ENCODE results near the gene PIGK. TPM values are rescaled to one million over a fixed set of nuclear protein-coding genes. Genes with fewer than 3 reads are reported as not detected.
"Not testable (repeated sequence)": the region's sequence is repeated elsewhere in the genome, so short reads cannot be mapped to it uniquely, and the experiment has no call there.

The PIGK gene
- total RNA-seq, 2 experiments from 2014 or later: 15.4 to 16.6 TPM

DNA sequence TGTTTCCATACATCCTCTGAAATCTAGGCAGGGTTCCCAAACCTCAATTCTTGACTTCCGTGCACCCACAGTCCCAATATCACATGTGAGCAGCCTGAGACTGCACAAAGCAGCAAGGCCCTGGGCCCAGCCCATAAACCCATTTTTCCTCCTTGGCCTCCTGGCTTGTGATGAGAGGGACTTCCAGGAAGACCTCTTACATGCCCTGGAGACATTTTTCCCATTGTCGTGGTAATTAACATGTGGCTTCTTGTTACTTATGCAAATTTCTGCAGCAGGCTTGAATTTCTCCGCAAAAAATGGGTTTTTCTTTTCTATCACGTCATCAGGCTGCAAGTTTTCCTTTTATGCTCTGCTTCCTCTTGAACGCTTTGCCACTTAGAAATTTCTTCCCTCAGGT lies 3.3 kb upstream of the PIGK start:
- Mint-ChIP-seq H3K4me1 (ENCODE audit: low read depth) (peaks cover 18% of the 10 kb centered on the region), H3K27ac (no peak overlapping the region), H3K4me3 (no peak overlapping the region), H3K9me3 (no peaks in the 10 kb centered on the region), H3K36me3 (ENCODE audit: low read depth) (peaks cover 28% of the 10 kb centered on the region), H3K27me3 (no peaks in the 10 kb centered on the region)
- ChIA-PET POLR2A (no interaction called here), CTCF (no interaction called here)
- no peak for ATAC-seq
- intact Hi-C loops (cut with micrococcal nuclease): no loop called here
- no peak for DNase-seq
- TF ChIP-seq, protein P1, sequence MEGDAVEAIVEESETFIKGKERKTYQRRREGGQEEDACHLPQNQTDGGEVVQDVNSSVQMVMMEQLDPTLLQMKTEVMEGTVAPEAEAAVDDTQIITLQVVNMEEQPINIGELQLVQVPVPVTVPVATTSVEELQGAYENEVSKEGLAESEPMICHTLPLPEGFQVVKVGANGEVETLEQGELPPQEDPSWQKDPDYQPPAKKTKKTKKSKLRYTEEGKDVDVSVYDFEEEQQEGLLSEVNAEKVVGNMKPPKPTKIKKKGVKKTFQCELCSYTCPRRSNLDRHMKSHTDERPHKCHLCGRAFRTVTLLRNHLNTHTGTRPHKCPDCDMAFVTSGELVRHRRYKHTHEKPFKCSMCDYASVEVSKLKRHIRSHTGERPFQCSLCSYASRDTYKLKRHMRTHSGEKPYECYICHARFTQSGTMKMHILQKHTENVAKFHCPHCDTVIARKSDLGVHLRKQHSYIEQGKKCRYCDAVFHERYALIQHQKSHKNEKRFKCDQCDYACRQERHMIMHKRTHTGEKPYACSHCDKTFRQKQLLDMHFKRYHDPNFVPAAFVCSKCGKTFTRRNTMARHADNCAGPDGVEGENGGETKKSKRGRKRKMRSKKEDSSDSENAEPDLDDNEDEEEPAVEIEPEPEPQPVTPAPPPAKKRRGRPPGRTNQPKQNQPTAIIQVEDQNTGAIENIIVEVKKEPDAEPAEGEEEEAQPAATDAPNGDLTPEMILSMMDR (IDR thresholded peaks at IDR 0.05): no peak

DNA sequence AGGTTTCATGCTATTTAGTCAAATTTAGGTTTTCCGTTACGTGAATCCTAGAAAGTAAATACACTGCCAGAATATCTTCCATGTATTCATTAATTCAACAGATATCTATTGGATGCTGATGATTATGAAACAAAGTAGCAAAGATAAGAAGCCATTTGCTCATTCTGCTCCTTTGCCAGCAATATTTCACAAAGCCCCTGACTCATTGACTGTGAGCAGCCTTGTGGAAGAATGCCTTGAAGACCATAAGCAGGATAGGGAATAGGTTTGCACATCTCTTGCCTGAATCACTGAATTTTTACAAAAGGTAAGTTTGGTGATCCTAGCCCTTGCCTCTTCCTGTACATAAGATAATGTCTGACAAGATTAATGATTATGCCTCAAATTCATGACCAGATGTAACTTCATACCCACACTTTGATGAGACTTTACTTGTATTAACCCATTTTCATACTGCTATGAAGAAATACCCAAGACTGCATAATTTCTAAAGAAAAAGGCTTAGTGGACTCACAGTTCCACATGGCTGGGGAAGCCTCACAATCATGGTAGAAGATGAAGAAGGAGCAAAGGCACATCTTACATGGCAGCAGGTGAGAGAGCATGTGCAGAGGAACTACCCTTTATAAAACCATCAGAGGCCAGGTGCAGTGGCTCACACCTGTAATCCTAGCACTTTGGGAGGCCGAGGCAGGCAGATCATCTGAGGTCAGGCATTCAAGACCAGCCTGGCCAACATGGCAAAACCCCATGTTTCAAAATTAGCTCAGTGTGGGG lies 1.6 kb upstream of the PIGK start:
- peaks cover 28% of the 10 kb centered on the region for H3K36me3 Mint-ChIP-seq (ENCODE audit: low read depth)
- peak overlapping the region; percentile 61 for H3K4me3 Mint-ChIP-seq
- ChIA-PET POLR2A (interaction anchor here (0.8 kb wide), 1 partner anchor 263 kb away, joined by 3 read pairs; no protein-coding TSS in a partner anchor), CTCF (no interaction called here)
- H3K4me1 Mint-ChIP-seq (ENCODE audit: low read depth): peaks cover 28% of the 10 kb centered on the region
- TF ChIP-seq, protein P1 (IDR thresholded peaks at IDR 0.05): no peak
- intact Hi-C loops (cut with micrococcal nuclease): no loop called here
- H3K9me3 Mint-ChIP-seq: no peaks in the 10 kb centered on the region
- ATAC-seq (no peak), DNase-seq (no peak)
- no peak overlapping the region for H3K27ac Mint-ChIP-seq
- H3K27me3 Mint-ChIP-seq: no peaks in the 10 kb centered on the region

DNA sequence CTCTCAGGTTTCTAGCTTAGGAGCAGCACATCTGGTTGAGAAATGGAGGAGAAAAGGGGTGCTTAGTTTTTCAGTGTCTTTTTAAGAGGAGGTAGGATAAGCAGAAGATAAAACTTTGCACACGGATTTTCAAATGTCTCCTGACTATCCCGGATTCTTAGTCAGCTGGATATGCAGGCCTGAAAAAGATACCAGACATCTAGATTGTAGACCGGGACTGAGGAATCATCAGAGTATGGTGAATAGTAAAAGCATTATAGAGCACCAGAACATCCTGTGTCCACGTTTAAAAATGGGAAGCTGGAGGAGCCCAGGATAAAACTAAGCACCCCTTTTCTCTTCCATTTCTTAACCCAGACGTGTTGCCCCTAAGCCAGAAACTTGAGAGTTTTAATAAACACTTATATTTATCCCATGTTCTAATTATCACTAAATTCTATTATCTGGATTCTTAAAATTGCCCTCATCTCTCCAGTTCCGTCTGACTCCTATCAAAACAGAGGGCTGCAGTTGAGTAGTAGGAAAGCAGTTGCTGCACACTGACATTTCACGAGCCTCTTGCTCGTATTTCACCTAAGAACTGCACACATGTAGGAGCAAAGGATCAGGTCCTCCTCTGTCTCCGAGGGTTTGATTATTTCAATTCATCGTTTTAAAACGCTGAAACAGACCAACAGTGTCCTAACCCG lies 609 bp downstream of the PIGK start:
- Mint-ChIP-seq H3K36me3 (ENCODE audit: low read depth) (peaks cover 26% of the 10 kb centered on the region), H3K4me1 (ENCODE audit: low read depth) (peaks cover 49% of the 10 kb centered on the region), H3K27ac (peak overlapping the region; percentile 92), H3K4me3 (peak overlapping the region; percentile 96), H3K9me3 (no peaks in the 10 kb centered on the region), H3K27me3 (no peaks in the 10 kb centered on the region)
- ATAC-seq (peak; percentile 40), DNase-seq (no peak)
- TF ChIP-seq, protein P1 (IDR thresholded peaks at IDR 0.05): no peak
- ChIA-PET POLR2A (interaction anchor here (1.3 to 1.7 kb wide), 3 partner anchors 19 to 26 kb away, joined by 3 to 6 read pairs (median 6); no protein-coding TSS in a partner anchor), CTCF (interaction anchor here (0.9 kb wide), 1 partner anchor 195 kb away, joined by 3 read pairs; no protein-coding TSS in a partner anchor)
- intact Hi-C loops (cut with micrococcal nuclease): no loop called here

DNA sequence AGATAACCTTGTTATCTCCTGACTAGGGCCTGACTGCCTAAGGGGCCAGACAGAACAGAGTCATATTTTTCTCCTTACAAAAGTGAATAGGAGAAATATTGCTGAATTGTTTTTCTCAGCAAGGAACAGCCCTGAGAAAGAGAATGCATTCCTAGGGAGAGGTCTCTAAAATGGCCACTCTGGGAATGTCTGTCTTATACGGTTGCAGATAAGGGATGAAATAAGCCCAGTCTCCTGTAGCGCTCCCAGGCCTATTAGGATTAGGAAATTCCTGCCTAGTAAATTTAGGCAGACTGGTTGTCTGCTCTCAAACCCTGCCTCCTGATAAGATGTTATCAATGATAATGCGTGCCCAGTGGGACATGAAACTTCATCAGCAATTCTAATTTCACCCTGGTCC lies 15.2 kb downstream of the PIGK start:
- H3K4me1 Mint-ChIP-seq (ENCODE audit: low read depth); DNase-seq; ATAC-seq; H3K27ac Mint-ChIP-seq; intact Hi-C loops (cut with micrococcal nuclease); H3K27me3 Mint-ChIP-seq; H3K4me3 Mint-ChIP-seq; POLR2A ChIA-PET: not testable (repeated sequence)
- CTCF ChIA-PET: interaction anchor here (0.6 kb wide), 1 partner anchor 23 kb away, joined by 3 read pairs; no protein-coding TSS in a partner anchor
- Mint-ChIP-seq H3K36me3 (ENCODE audit: low read depth) (peaks cover 25% of the 10 kb centered on the region), H3K9me3 (peaks cover 12% of the 10 kb centered on the region)

DNA sequence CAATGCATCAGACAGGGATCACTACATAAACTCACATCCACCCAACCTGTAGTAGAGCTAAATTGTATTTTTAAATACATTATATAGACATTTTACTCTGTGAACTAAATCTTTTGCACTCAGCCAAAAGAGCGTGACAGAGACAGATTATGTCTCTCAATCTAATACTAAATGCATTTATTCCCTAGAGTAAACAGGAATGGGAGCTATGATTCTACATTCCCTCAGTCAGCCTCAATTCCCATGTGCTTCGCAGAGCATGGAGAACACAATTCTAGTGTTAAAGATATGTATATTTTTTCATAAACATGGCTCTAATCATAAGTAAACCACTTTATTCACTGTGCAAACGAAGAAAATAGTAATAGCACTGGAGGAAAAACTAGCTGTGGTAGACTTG lies 16.5 kb downstream of the PIGK start:
- Mint-ChIP-seq H3K27me3 (no peaks in the 10 kb centered on the region), H3K36me3 (ENCODE audit: low read depth) (peaks cover 22% of the 10 kb centered on the region), H3K4me3 (no peak overlapping the region), H3K4me1 (ENCODE audit: low read depth) (peaks cover 3% of the 10 kb centered on the region), H3K9me3 (peaks cover 12% of the 10 kb centered on the region), H3K27ac (no peak overlapping the region)
- intact Hi-C loops (cut with micrococcal nuclease): no loop called here
- DNase-seq (no peak), ATAC-seq (no peak)
- TF ChIP-seq, protein P1 (IDR thresholded peaks at IDR 0.05): no peak
- POLR2A ChIA-PET: no interaction called here
- CTCF ChIA-PET: no interaction called here
